K562 (cell line): ENCODE results near the gene WDR45B. TPM values are rescaled to one million over a fixed set of nuclear protein-coding genes. Genes with fewer than 3 reads are reported as not detected.

Experiments
- ADNP ChIP-seq: fragments of 200-800 bp; sonication (Bioruptor generic); IDR thresholded peaks from 2 replicates; pipeline ENCODE4 v1.6.1; 2016; ENCODE audit warnings: missing genetic modification characterization, missing compliant biosample characterization
- MTA2 ChIP-seq: fragments of 450-650 bp; IDR thresholded peaks from 2 replicates; pipeline ENCODE4 v1.6.1; 2016; ENCODE audit warnings: low read depth
- PPARD ChIP-seq: fragments of 250-450 bp; sonication (Bioruptor Pico); IDR thresholded peaks from 2 replicates; pipeline ENCODE4 v1.8.0; 2022; ENCODE audit warnings: inconsistent platforms, mild to moderate bottlenecking, moderate library complexity
- polyA plus RNA-seq, 8 experiments: library from polyadenylated mRNA; depleted of rRNA in 4 of 8; stranded (reverse) in 5 of 8; unstranded in 3 of 8; fragments of >200 nt; fragmentation: Nextera tagmentation in 2 of 8; fragmentation: Illumina TruSeq in 1 of 8; extraction: Ambion mirVana in 2 of 8; extraction: Trizol in 1 of 8; gene quantifications; 2 replicates each; pipeline versions ENCODE4 v1.2.1 to v1.2.3, GENCODE V29; 2011 to 2014; ENCODE audit warnings: inconsistent platforms in 1 of 8, missing spikeins in 1 of 8
- total RNA-seq, 7 experiments: library from RNA; depleted of rRNA in 6 of 7; stranded (reverse); fragments of >200 nt in 6 of 7; fragmentation: Illumina TruSeq in 2 of 7; extraction: Trizol in 2 of 7; gene quantifications; 2 replicates each; pipeline versions ENCODE4 v1.2.1 to v1.2.3, GENCODE V29; 2011 to 2021; ENCODE audit warnings: low replicate concordance in 1 of 7
- TF ChIP-seq, protein P1 (sequence below), 2 experiments: fragments of 450-650 bp; IDR thresholded peaks; 2 replicates each; pipeline ENCODE4 v1.6.1; 2018; ENCODE audit warnings: mild to moderate bottlenecking in 2 of 2, low read depth in 1 of 2; ENCODE audit not compliant: partially characterized antibody in 2 of 2
- TF ChIP-seq, protein P2 (sequence below): fragments of 250-450 bp; sonication (Bioruptor Pico); IDR thresholded peaks from 2 replicates; pipeline ENCODE4 v1.4.0; 2020; ENCODE audit warnings: mild to moderate bottlenecking, moderate library complexity
- TF ChIP-seq, protein P3 (sequence below): sonication (generic); formaldehyde crosslinking; IDR thresholded peaks from 2 replicates; pipeline ENCODE4 v1.8.1; 2023; ENCODE audit warnings: mild to moderate bottlenecking, missing genetic modification reagents

The WDR45B gene
- total and polyA plus RNA-seq, 9 of the 15 experiments (the other 6 are each of a cell fraction or from before 2014, with no cell fraction given) = 0.72 to 74.4 (median 35.9) TPM

DNA sequence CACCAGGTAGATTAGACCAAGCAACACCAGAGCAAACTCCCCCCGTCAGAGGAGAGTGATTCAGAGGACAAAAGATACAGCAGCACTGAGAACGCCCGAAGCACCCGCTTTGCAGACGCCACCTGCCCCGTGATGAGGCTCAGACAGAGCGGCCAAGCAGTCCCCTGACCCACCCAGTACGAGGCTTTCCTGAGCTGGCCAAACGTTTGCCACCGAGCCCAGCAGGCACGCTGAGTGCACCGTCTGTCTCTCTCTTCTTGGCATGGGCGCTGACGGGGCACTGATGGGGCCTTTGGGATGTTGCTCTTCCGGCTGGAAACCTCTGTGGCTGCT, 19.4 kb upstream of the WDR45B start (continued):
- TF ChIP-seq, protein P1, sequence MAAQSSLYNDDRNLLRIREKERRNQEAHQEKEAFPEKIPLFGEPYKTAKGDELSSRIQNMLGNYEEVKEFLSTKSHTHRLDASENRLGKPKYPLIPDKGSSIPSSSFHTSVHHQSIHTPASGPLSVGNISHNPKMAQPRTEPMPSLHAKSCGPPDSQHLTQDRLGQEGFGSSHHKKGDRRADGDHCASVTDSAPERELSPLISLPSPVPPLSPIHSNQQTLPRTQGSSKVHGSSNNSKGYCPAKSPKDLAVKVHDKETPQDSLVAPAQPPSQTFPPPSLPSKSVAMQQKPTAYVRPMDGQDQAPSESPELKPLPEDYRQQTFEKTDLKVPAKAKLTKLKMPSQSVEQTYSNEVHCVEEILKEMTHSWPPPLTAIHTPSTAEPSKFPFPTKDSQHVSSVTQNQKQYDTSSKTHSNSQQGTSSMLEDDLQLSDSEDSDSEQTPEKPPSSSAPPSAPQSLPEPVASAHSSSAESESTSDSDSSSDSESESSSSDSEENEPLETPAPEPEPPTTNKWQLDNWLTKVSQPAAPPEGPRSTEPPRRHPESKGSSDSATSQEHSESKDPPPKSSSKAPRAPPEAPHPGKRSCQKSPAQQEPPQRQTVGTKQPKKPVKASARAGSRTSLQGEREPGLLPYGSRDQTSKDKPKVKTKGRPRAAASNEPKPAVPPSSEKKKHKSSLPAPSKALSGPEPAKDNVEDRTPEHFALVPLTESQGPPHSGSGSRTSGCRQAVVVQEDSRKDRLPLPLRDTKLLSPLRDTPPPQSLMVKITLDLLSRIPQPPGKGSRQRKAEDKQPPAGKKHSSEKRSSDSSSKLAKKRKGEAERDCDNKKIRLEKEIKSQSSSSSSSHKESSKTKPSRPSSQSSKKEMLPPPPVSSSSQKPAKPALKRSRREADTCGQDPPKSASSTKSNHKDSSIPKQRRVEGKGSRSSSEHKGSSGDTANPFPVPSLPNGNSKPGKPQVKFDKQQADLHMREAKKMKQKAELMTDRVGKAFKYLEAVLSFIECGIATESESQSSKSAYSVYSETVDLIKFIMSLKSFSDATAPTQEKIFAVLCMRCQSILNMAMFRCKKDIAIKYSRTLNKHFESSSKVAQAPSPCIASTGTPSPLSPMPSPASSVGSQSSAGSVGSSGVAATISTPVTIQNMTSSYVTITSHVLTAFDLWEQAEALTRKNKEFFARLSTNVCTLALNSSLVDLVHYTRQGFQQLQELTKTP (IDR thresholded peaks at IDR 0.05; ENCODE audit: low read depth in 1 of 2, partially characterized antibody in 2 of 2) = no peak
- TF ChIP-seq, protein P2, sequence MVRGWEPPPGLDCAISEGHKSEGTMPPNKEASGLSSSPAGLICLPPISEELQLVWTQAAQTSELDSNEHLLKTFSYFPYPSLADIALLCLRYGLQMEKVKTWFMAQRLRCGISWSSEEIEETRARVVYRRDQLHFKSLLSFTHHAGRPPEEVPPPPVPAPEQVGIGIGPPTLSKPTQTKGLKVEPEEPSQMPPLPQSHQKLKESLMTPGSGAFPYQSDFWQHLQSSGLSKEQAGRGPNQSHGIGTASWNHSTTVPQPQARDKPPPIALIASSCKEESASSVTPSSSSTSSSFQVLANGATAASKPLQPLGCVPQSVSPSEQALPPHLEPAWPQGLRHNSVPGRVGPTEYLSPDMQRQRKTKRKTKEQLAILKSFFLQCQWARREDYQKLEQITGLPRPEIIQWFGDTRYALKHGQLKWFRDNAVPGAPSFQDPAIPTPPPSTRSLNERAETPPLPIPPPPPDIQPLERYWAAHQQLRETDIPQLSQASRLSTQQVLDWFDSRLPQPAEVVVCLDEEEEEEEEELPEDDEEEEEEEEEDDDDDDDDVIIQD (CRISPR knock-in tag) = no peak
- TF ChIP-seq PPARD (CRISPR knock-in tag) (no peak), MTA2 (no peak), ADNP (tag) (no peak)
- TF ChIP-seq, protein P3, sequence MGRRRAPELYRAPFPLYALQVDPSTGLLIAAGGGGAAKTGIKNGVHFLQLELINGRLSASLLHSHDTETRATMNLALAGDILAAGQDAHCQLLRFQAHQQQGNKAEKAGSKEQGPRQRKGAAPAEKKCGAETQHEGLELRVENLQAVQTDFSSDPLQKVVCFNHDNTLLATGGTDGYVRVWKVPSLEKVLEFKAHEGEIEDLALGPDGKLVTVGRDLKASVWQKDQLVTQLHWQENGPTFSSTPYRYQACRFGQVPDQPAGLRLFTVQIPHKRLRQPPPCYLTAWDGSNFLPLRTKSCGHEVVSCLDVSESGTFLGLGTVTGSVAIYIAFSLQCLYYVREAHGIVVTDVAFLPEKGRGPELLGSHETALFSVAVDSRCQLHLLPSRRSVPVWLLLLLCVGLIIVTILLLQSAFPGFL (CRISPR knock-in tag) = no peak
